OCI-LY7 (cell line): ENCODE results near the gene USP51.
"Not testable (repeated sequence)": the region's sequence is repeated elsewhere in the genome, so short reads cannot be mapped to it uniquely, and the experiment has no call there.

Experiments
- EZH2phosphoT487 ChIP-seq: fragments of 200-600 bp; sonication (generic); IDR thresholded peaks from 2 replicates; pipeline ENCODE4 v1.6.1; 2018; ENCODE audit warnings: low read depth, borderline replicate concordance, mild to moderate bottlenecking, mixed run types, antibody characterized with exemption, low read length, moderate library complexity, mixed read lengths
- TF ChIP-seq, protein P1 (sequence below): fragments of 200-600 bp; sonication (generic); conservative IDR thresholded peaks from 2 replicates; pipeline ENCODE4 v1.5.1; 2014; ENCODE audit warnings: mild to moderate bottlenecking, antibody characterized with exemption, low read length, moderate library complexity, mixed read lengths

DNA sequence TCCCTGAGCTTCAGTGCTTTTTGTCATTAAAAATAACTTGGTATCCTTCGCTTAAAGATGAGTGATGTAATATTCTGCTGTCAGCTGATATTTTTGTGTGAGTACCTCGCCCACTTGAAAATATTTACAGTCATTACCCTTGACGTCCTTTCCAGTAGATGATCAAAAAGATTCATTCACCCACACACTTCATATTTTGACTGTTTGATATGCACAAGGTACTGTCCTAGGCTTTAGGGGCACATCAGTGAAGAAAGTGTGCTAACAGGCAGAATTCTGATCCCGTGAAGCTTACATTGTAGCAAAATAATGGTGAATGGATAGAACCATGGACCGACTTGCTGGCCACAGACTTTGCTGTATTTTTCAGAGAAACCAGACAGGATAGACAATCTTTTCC lies 18.1 kb upstream of the USP51 start:
- TF ChIP-seq, protein P1, sequence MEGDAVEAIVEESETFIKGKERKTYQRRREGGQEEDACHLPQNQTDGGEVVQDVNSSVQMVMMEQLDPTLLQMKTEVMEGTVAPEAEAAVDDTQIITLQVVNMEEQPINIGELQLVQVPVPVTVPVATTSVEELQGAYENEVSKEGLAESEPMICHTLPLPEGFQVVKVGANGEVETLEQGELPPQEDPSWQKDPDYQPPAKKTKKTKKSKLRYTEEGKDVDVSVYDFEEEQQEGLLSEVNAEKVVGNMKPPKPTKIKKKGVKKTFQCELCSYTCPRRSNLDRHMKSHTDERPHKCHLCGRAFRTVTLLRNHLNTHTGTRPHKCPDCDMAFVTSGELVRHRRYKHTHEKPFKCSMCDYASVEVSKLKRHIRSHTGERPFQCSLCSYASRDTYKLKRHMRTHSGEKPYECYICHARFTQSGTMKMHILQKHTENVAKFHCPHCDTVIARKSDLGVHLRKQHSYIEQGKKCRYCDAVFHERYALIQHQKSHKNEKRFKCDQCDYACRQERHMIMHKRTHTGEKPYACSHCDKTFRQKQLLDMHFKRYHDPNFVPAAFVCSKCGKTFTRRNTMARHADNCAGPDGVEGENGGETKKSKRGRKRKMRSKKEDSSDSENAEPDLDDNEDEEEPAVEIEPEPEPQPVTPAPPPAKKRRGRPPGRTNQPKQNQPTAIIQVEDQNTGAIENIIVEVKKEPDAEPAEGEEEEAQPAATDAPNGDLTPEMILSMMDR: not testable (repeated sequence)
- TF ChIP-seq EZH2phosphoT487: not testable (repeated sequence)
